ENCODE data around the gene RAD23A.

The RAD23A gene

DNA sequence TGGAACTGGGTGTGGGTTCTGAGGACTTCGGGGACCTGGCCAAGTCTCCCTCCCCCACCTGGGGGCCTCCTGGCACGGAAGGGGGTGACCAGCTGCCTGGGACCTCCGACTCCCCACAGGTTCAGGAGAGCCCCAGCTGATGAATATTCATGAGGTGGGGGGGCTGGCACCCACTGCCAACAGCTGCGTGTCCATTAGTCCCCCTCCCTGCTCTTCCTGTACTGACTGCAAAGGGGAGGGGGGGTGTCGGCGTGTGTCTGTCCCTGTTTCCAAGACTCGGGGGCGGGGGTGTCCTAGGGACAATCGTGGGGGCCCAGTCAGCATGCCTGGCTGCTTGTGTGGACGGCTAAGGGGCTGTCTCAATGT is 39.0 kb downstream of the RAD23A start:
- no peak for DNase-seq (ENCODE audit: low spot score)

DNA sequence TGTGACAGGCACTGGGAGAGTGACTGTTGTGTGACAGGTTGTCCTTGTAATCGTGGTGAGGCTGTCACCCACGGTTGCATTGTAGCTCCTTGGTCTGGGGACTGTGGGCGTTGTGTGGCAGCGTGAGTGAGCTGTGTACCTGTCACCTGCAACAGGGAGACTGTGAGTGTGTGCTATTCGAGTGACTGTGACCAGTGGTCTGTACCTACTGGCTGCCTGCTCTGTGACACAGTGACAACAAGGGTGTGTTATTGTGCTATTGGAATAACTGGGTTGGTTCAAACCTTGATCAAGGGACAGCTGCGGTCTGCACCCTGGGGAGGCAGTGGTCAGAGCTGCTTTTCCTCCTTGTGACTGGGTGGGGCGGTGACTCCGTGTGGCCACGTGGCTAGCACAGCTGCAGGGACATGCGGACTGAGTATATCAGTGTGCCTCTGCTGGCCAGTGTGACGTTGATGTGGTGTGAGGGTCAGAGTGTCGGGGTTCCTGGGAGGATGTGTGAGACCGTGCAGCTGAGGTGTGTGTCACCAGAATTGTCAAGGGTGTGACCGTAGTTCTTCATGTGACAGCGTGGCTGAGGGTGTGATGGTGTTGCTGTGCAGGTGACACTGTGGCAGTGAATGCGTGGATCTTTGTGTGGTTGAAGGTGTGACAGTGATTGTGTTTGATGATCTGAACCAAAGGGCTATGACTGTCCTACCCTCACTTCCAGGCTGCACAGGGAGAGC is 39.6 kb downstream of the RAD23A start:
- DNase-seq (ENCODE audit: low spot score) = no peak

DNA sequence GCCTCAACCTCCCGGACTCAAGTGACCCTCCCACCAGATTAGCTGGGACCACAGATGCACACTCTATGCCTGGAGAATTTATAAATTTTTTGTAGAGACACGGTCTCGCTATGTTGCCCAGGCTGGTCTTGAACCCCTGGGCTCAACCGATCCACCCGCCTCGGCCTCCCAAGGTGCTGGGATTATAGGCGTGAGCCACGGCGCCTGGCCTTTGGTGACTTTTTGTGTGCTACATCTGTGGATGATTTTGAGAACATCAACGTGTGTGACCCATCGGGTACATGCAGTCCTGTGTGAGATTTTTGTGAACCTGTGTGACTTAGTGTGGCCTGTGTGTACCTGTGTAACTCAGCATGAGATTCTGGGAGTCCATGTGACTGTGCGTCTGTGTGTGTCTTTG is 41.1 kb downstream of the RAD23A start:
- DNase-seq (ENCODE audit: low spot score) = no peak

DNA sequence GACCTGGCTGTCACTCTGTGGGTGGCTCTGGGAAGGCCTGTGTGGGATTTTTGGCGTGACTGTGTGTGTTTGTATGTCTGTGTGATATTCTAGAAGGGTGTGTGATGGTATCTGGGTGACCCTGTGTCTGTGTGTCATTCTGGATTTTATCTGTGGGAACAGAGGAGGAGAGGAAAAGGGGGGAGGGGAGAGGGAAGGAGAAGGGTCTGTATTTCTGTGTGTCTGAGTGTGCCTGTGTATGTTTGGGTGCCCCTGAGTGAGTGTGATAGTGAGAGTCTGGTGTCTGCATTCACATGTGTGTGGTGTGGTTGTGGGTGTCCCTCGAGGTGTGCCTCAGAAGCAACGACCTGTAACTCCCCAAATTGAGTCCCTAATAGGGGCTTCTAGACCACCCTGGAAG is 41.5 kb downstream of the RAD23A start:
- DNase-seq (ENCODE audit: low spot score) = no peak

DNA sequence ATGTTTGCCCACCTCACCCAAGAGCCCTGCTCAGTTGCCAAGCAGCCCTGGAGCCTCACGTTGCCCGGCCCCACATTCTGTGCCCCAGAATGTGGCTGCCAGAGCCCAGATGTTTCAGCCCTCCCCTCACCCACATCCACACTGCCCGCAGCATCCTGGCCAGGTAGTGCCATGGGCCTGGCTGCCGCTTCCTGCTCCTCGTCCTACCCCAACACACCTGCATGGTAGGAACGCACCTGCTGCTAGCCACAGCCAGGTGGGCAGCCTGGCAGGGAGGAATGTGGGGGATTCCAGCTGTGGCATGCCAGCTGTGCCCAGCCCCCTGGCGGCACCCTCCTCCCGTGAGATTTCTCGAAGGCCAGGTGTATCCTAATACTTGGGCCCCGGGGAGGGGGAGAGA is 42.1 kb downstream of the RAD23A start:
- no peak for DNase-seq (ENCODE audit: low spot score)

DNA sequence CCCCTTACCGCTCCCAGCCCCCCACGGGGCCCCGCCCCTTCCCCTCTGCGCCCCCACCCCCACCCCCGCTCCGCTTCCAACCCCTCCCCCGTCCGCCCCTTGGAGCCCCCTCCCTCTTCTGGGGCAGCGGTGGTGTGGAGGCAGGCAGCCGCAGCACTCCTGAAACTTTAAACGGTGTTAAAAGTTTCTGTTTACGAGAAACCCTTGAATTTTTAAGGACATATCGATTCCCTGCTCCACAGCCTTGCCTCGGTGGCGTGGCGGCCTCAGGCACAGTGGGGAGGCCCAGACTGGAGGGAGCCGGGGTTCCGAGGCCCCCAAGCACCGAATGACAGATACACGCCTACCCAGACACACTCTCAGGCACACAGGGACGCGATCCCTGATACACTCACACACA is 44.8 kb downstream of the RAD23A start:
- DNase-seq (ENCODE audit: low spot score) = no peak

DNA sequence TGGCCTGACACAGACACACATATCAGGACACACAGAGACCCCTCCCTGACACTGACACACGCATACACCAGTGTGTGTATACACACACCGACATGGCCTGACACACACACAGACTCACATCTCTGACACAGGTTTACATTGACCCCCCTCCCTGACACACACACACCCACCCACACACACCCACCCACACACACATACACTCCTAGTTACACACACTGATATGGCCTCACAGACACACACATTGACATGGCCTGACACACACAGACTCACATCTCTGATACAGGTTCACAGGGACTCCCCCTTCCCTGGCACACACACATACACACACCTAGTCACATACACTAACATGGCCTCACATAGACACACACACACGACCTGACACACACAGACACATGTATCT is 45.2 kb downstream of the RAD23A start:
- no peak for DNase-seq (ENCODE audit: low spot score)

DNA sequence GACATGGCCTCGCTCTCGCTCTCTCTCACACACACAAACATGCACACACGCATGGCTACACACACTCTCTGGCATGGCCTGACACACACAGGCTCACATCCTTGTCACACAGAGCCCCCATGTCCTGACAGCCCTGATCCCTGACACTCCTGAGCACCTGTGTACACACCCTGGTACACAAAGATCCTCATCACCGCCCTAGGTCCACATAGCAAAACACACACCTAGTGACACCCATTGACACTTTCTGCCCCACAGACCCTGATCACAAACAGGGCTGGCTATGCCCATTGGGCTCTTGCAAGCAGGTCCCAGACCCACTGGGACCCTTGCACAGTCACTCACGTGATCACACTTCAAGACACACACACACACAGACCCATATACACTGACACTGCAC is 45.6 kb downstream of the RAD23A start:
- DNase-seq (ENCODE audit: low spot score) = no peak

DNA sequence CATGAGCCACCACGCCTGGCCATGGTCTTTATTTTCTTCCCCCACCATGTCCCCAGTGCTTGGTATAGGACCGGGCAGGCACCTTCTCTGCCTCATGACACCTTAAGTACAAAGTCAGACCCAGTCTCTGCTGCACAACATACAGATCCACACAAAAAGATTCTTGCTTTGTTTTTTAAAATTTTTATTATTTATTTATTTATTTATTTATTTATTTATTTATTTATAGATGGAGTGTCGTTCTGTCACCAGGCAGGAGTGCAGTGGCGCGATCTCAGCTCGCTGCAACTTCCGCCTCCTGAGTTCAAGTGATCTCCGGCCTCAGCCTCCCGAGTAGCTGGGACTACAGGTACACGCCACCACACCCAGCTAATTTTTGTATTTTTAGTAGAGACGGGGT is 47.1 kb downstream of the RAD23A start:
- DNase-seq (ENCODE audit: low spot score) = no peak

DNA sequence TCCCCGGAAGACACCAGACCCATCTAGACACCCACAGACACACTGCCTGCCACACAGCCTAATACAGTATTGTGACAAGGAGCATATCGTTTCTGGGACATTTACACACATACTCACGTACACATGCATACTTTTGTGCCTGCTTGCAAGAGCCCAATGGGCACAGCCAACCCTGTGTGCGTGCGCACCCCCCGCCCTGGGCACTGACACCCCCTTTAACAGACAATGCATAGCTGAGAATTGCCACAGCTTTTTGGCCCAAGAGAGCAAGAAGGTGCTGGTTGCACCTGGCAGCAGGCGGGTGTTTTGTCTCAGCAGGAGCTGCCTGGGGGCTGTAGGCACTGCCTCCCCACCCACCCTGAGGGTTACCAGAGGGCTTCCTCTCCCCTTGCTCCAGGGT is 47.9 kb downstream of the RAD23A start:
- DNase-seq (ENCODE audit: low spot score) = no peak

DNA sequence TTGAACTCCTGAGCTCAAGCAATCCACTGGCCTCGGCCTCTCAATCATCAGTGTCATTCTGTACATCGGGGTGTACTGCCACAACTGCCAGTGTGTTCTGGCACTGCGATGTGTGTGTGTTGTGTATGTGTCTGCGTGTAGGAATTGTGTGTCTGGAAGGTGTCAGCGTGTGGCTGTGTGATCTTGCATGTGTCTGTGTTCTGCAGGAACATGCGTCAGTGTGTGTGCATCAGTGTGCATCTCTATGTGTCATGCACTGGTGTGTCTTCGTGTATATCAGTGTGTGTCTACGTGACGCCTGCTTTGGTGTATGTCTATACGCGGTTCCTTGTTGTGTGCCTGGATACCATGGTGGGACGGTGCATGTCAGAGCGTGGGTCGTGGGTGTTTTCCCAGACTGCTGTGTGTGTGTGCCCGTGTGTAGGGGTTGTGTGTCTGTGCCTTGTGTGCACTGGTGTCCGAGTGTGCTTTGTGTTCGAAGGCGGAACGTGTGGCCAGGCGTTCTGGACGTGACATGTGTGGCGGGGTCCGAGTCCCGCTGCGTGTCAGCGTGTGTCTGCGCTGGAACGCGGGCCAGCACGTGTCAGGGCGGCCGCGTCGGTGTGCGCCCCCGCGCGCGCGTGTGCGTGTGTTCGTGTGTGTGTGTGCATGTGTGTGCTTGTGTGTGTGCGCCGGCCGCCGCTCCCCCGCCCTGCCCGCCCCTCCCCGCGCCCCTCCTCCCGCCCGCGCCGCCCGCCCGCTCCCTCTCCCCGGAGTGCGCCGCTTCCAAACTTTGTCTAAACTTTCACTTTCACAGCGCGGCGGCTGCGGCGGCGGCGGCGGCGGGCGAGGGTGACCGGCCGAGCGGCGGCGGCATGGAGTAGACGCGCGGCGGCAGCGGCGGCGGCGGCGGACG is 49.3 kb downstream of the RAD23A start, which contains the start of gene NFIX:
Gene NFIX (plus strand): TSS at position 775 of the 895 bp plus-strand sequence. CDS start 363 bp downstream, outside the sequence.
- DNase-seq (ENCODE audit: low spot score) = no peak

DNA sequence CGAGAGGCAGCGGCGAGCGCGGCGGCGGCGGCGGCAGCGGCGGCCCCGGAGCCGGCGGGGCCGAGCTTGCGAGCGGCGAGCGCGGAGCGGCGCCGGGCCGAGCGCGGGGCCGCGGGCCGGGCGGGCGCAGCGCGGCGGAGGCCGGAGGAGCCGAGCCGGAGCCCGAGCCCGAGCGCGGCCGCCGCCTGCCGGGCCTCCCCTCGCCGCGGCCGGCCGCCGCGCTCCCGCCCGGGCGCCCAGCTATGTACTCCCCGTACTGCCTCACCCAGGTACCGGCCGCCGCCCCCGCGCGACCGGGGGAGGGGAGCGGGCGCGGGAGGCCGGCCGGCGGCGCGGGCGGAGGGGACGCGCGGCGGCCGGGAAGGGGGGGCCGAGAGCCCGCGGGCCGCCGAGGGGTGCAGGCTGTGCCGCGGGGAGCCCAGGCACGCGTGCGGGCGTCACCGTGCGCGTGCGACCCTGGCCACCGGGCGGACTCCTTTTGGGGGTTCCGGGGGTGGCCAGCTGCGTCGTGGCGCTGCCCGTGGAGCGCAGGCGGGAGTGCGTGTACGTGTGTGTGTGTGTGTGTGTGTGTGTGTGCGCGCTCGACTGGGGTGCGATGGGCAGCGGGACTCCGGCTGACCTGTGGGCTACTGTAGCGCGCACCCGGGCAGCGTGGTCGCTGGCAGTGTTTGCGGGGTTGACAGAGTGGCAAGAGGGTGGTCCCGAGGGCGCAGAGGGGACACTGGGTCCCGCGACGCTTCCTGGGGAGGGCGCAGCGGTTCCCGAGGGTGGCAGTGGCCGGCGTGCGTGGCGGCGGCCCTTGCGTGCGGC is 50.1 kb downstream of the RAD23A start:
- DNase-seq (ENCODE audit: low spot score) = no peak

DNA sequence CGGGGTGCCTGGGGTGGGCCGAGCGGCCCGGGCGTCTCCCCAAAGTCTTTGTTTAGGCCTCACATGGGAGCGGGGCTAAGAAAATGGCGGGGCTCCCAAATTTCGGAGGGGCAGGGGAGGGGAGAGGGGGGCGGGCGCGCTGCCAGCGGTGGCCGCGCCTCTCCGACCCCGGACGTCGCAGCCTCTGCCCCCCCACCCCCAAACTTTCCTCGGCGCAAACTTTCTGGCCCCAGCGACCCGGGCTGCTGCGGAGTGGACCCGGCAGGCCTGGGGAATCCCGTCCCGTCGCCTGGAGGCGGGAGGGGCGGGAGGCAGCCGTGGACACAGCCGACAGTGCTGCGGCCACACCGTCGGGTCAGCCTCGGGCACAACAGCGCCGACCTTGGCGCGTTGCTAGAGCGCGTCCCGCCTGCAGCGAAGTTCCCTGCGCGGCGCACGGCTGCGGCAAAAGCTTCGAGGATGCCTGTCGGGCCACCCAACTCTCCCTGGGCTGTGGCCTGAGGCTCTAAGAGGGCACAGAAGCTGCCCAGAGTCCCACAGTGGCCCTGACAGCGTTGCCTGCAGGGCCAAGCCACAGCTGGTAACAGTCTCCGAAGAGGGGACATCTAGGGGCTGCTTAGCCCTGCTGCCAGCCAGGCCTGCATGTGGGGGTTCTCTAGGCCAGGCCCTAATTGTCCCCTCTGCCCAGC is 50.9 kb downstream of the RAD23A start:
- DNase-seq (ENCODE audit: low spot score) = no peak

DNA sequence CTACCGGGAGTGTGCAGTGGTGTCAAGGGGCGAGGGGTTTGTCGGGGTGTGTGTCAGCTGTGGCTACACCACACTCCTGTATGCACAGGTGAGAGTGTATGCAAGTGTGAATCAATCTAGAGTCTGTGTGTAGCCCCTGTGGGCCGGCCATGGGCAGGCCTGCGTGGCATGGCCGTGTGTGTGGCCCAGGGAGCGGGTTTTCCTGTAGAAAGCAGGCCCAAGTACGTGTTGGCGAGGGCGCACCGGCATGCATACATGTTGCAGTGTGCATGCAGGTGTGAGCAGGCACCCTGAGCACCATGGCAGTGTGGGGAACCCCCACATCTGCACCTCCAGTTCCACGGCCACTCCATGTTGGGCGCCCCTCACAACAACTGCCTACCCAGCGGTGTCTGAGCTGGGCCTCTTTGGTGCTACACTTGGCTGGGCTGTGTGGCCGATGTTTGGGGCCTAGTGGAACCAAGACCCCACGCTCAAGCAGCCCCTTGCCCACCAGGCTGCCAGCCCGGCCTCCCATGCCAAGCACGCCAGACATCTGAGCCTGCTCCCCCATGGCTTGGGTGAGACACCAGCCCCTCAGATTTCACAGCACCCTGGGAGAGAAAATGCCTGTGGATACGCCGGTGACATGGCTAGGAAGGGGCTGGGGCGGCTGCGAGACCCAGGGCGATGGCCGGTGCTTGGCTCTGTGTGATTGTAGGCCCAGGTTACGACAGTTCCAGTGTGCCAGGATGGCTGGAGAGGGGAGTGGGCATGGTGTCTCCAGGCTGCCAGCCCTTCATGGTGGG is 51.7 kb downstream of the RAD23A start:
- no peak for DNase-seq (ENCODE audit: low spot score)

DNA sequence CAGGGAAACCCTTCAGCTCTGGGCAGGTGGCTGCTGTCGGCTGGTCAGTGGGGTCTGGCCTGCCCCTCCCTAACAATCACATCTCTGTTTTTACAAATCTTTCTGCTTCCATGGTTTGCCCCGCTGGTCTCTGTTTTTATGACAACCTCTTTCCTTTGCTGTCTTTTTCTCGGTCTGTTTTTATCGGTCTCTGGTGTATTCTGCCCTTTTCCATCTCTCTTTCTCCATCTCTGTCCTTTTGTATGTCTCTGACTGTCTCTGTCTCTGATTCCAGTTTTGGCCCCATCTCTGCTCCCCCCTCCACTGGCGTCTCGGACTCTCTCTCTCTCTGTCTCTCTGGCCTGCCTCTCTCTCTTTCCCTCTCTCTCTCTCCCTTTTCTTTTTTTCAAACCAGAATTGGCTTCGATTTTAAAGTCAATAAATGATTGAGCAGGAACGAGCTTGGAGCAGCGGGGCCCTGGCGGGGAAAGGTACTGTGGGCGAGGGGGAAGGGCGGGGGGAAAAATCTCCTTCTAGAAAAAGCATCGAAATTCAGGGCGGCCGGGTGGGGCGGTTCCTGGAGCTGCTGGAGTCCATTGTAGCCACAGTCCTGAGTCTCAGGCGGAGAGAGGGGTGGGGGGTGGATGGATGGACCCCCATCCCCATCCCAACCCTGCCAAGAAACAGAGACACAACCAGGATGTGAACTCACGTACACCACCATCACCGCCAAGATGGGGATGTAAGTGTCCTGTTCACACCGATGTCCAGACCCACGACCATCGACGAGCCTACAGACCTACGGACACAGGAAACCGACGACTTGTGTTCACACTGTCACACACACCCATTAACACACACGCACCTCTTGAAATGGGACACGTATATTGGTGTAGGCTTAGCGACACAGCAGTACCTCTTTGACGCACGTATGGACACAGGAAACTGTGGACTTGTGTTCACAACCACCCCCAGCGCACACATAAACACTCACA is 52.6 kb downstream of the RAD23A start:
- no peak for DNase-seq (ENCODE audit: low spot score)

DNA sequence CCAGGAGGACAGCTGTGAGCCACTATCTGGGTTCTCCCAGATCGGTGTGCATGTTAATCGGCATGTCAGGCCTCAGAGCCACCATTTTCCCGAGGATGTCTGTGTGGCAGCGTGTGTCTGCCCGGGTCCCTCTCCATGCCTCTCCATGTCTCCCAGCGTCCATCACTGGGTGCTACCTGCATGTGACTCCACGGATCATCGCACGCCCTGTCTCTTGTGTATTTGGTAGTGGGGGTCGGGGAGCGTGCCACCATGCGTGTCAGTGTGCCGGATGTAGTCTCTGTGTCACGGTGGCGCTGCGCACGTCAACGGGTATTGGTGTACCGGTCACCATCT is 55.5 kb downstream of the RAD23A start:
- DNase-seq (ENCODE audit: low spot score) = no peak

DNA sequence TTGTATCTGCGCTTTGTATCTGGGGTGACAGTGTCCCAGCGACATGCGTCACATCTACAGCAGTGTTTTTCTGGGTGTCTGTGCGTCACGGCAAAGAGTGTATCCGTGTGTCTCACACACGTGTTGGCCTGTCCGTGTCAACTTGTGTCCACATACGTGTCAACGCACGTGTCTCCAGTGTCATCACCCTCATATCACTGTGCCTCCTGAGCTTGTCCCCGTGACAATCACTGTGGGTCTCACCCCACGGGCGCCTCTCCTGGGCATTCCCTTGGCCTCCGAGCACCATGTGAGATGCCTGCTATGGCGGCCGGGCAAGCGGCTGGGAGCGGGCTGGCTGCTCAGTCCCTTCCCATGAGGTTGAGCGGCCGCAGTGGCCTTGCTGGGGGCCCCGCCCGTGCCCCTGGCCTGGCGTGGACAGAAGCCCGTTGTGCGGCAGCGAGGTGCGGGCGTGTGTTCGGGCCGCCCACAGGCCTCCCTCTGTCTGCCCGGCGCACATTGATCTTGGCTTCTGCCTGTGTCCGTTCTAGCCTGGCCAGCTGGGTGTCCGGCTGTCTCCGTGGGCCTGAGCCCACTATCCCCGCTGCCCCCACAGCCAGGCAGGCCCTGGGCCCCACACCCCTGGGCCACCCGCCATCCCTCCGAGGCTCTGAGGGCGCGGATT is 56.0 kb downstream of the RAD23A start:
- DNase-seq (ENCODE audit: low spot score) = no peak

DNA sequence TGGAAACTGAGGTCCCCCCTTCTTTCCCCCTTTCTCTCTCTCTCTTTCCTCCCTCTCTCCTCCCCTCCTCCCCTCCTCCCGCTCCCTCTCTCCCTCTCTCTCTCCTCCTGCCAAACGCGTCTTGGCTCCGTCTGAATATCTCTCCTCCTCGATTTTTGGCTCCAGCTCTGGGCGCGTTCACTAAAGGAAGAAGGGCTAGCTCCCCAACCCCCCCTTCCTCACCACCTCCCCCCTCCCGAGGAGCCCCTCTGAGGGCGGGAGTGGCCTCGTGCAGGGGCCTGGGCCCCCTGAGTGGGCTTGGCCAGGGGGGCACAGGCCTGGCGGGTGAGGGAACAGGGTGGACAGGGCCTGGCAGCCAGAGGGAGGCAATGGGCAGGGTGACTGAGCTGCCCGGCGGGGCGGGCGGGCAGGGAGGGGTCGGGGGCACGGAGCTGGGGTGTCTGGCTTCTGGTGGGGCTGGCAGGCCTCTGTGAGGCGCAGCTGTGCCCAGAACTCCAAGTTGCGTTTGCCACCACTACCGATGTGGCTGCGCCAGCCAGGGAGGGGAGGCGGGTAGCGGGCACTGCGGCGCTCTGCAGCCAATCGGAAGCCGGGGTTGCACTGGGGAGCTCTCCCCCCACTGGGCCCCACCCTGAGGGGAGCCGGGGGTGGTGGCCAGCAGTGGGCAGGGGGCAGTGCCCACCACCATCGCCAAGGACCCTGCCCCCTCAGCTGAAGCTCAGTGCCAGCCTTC is 56.7 kb downstream of the RAD23A start:
- no peak for DNase-seq (ENCODE audit: low spot score)

DNA sequence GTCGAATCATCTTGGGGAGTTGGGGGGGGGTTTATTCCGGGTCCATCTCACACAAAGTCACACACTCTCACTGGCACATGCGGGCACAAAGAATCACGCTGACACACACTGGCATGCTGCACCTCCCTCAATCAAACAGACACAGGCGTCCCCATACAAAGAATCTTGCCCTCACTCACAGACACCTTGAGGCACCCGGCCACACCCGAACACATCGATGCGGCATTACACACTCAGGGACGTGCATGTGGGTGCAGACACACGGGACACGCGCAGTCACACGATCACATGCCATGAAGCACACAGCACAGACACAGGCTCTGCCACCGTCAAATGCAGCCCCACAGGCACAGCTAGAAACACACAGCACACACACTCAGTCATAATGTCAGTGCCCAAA is 57.4 kb downstream of the RAD23A start:
- no peak for DNase-seq (ENCODE audit: low spot score)
